Measurements from ENCODE around the gene MAPK6.
A peak's percentile ranks its signal among the peaks of the same experiment; 100 is the strongest.
"Not testable (repeated sequence)": the region's sequence is repeated elsewhere in the genome, so short reads cannot be mapped to it uniquely, and the experiment has no call there.

Gene MAPK6

GRCh38 chr15:52011711-52012144, 7.3 kb upstream of the MAPK6 start:
- DNase-seq, result no peak

- no peak for DNase-seq
These were observed 6.8 kb upstream of the MAPK6 start for GRCh38 chr15:52012210-52012609.

- no peak for DNase-seq
These were observed 5.7 kb upstream of the MAPK6 start for GRCh38 chr15:52013151-52013791.

- DNase-seq, result no peak
These were observed 4.4 kb upstream of the MAPK6 start for GRCh38 chr15:52014616-52015015.

- DNase-seq, result no peak
These were observed 2.7 kb upstream of the MAPK6 start for GRCh38 chr15:52016316-52016715.

- DNase-seq, result no peak
These were observed 775 bp upstream of the MAPK6 start for GRCh38 chr15:52018244-52018643.

GRCh38 chr15:52019394-52020220, 588 bp downstream of the MAPK6 start:
- peak; percentile 70 to 73 for DNase-seq

GRCh38 chr15:52020221-52021085, 1.4 kb downstream of the MAPK6 start:
- DNase-seq, result no peak

GRCh38 chr15:52021128-52021671, 2.2 kb downstream of the MAPK6 start:
- peak; percentile 68 to 73 for DNase-seq

GRCh38 chr15:52021892-52022540, 3.0 kb downstream of the MAPK6 start:
- DNase-seq, result no peak

- no peak for DNase-seq
These were observed 4.3 kb downstream of the MAPK6 start for GRCh38 chr15:52023169-52023922.

- no peak for DNase-seq
These were observed 9.5 kb downstream of the MAPK6 start for GRCh38 chr15:52028431-52029093.

- no peak for DNase-seq
These were observed 11.0 kb downstream of the MAPK6 start for GRCh38 chr15:52030010-52030409.

GRCh38 chr15:52031556-52031955, 12.5 kb downstream of the MAPK6 start:
- DNase-seq, result no peak

GRCh38 chr15:52037889-52038505, 19.0 kb downstream of the MAPK6 start:
- DNase-seq, result no peak

GRCh38 chr15:52039925-52040781, 21.1 kb downstream of the MAPK6 start:
- DNase-seq, result no peak

- no peak for DNase-seq
These were observed 23.2 kb downstream of the MAPK6 start for GRCh38 chr15:52042051-52042851.

GRCh38 chr15:52045795-52046298, 26.8 kb downstream of the MAPK6 start:
- not testable (repeated sequence) for DNase-seq

GRCh38 chr15:52046552-52046951, 27.5 kb downstream of the MAPK6 start:
- not testable (repeated sequence) for DNase-seq
